WTC11 (cell line): ENCODE measurements around the gene PPP6R1. TPM values are rescaled to one million over a fixed set of nuclear protein-coding genes. Genes with fewer than 3 reads are reported as not detected.
A peak's percentile ranks its signal among the peaks of the same experiment; 100 is the strongest.

Experiments used
- ATAC-seq: fragments of 200-7000 bp; cut with Tn5 transposase; 2 replicates; pipeline ENCODE4 v1.10.0; 2021; ENCODE audit warnings: mild to moderate bottlenecking, moderate library complexity
- CTCF ChIA-PET: fragments of 300-600 bp; sonication (Branson Sonifier 250); formaldehyde crosslinking; loops from one replicate; lab custom pipeline; 2021; ENCODE audit warnings: antibody characterized with exemption; lab: Charles Lee
- POLR2A ChIA-PET: fragments of 350-600 bp; sonication (Branson Sonifier 250); formaldehyde crosslinking; loops from one replicate; lab custom pipeline; 2021; ENCODE audit warnings: antibody characterized with exemption; lab: Charles Lee
- DNase-seq: peaks from one replicate; pipeline ENCODE4 v3.0.0; 2021; ENCODE audit warnings: low spot score
- H3K27ac Mint-ChIP-seq: 2 replicates; pipeline ENCODE4 v1.8.0; 2021; ENCODE audit warnings: mixed read lengths
- H3K27me3 Mint-ChIP-seq: 2 replicates; pipeline ENCODE4 v1.8.0; 2021; ENCODE audit warnings: low read depth, mild to moderate bottlenecking, moderate library complexity, mixed read lengths
- H3K36me3 Mint-ChIP-seq: 2 replicates; pipeline ENCODE4 v1.8.0; 2021; ENCODE audit warnings: mixed read lengths
- H3K4me1 Mint-ChIP-seq: 2 replicates; pipeline ENCODE4 v1.8.0; 2022; ENCODE audit warnings: mixed read lengths
- H3K4me3 Mint-ChIP-seq: 2 replicates; pipeline ENCODE4 v1.8.0; 2021; ENCODE audit warnings: mild to moderate bottlenecking, moderate library complexity, mixed read lengths
- H3K9me3 Mint-ChIP-seq: 2 replicates; pipeline ENCODE4 v1.8.0; 2021; ENCODE audit warnings: mixed read lengths
- AFF4 ChIP-seq: sonication (generic); formaldehyde crosslinking; IDR thresholded peaks from 2 replicates; pipeline ENCODE4 v1.8.1; 2023; ENCODE audit warnings: mild to moderate bottlenecking, missing genetic modification reagents, borderline replicate concordance
- CBFB ChIP-seq: sonication (generic); formaldehyde crosslinking; IDR thresholded peaks from 2 replicates; pipeline ENCODE4 v1.8.1; 2022; ENCODE audit warnings: mild to moderate bottlenecking, low read depth, missing genetic modification reagents
- CREB1 ChIP-seq: sonication (generic); formaldehyde crosslinking; IDR thresholded peaks from 2 replicates; pipeline ENCODE4 v1.8.0; 2023; ENCODE audit warnings: mild to moderate bottlenecking, missing genetic modification reagents
- CREM ChIP-seq: sonication (generic); formaldehyde crosslinking; IDR thresholded peaks from 2 replicates; pipeline ENCODE4 v1.8.1; 2022; ENCODE audit warnings: mild to moderate bottlenecking, missing genetic modification reagents, moderate library complexity
- CTCF ChIP-seq: fragments of 200-600 bp; IDR thresholded peaks from 2 replicates; pipeline ENCODE4 v1.8.0; 2022; ENCODE audit warnings: antibody characterized with exemption
- E2F5 ChIP-seq: sonication (generic); formaldehyde crosslinking; IDR thresholded peaks from 2 replicates; pipeline ENCODE4 v1.8.1; 2022; ENCODE audit warnings: mild to moderate bottlenecking, moderate library complexity, missing genetic modification reagents
- ELF4 ChIP-seq: sonication (generic); formaldehyde crosslinking; IDR thresholded peaks from 2 replicates; pipeline ENCODE4 v1.8.1; 2022; ENCODE audit warnings: low read depth, mild to moderate bottlenecking, moderate library complexity, missing genetic modification reagents
- FOXJ3 ChIP-seq: sonication (generic); formaldehyde crosslinking; IDR thresholded peaks from 2 replicates; pipeline ENCODE4 v1.9.0; 2021; ENCODE audit warnings: missing genetic modification reagents, mild to moderate bottlenecking, borderline replicate concordance
- FOXK1 ChIP-seq: sonication (generic); formaldehyde crosslinking; IDR thresholded peaks from 2 replicates; pipeline ENCODE4 v1.8.0; 2022; ENCODE audit warnings: mild to moderate bottlenecking, moderate library complexity, missing genetic modification reagents
- KAT7 ChIP-seq: sonication (generic); formaldehyde crosslinking; IDR thresholded peaks from 2 replicates; pipeline ENCODE4 v1.8.1; 2023; ENCODE audit warnings: missing genetic modification reagents, mild to moderate bottlenecking, borderline replicate concordance
- MXD4 ChIP-seq: fragments of 250-450 bp; sonication (Bioruptor Pico); IDR thresholded peaks from 2 replicates; pipeline ENCODE4 v1.8.0; 2021; ENCODE audit warnings: mild to moderate bottlenecking, moderate library complexity, borderline replicate concordance
- NFYB ChIP-seq: sonication (generic); formaldehyde crosslinking; conservative IDR thresholded peaks from 2 replicates; pipeline ENCODE4 v1.8.0; 2022; ENCODE audit warnings: low read depth, missing genetic modification reagents
- NR1H2 ChIP-seq: sonication (generic); formaldehyde crosslinking; IDR thresholded peaks from 2 replicates; pipeline ENCODE4 v1.9.0; 2021; ENCODE audit warnings: mild to moderate bottlenecking, moderate library complexity, missing genetic modification reagents
- PRRX2 ChIP-seq: fragments of 250-450 bp; sonication (Bioruptor Pico); IDR thresholded peaks from 2 replicates; pipeline ENCODE4 v1.8.0; 2021; ENCODE audit warnings: mild to moderate bottlenecking
- RORB ChIP-seq: fragments of 250-450 bp; sonication (Bioruptor Pico); IDR thresholded peaks from 2 replicates; pipeline ENCODE4 v1.9.0; 2021; ENCODE audit warnings: mild to moderate bottlenecking
- ZBTB43 ChIP-seq: sonication (generic); formaldehyde crosslinking; IDR thresholded peaks from 2 replicates; pipeline ENCODE4 v1.8.1; 2023; ENCODE audit warnings: mild to moderate bottlenecking, missing genetic modification reagents
- ZNF396 ChIP-seq: fragments of 250-450 bp; sonication (Bioruptor Pico); IDR thresholded peaks from 2 replicates; pipeline ENCODE4 v1.8.0; 2021; ENCODE audit warnings: mild to moderate bottlenecking, moderate library complexity, borderline replicate concordance
- ZNF416 ChIP-seq: fragments of 250-450 bp; sonication (Bioruptor Pico); IDR thresholded peaks from 2 replicates; pipeline ENCODE4 v1.9.0; 2021; ENCODE audit warnings: mild to moderate bottlenecking, inconsistent platforms
- ZSCAN18 ChIP-seq: fragments of 250-450 bp; sonication (Bioruptor Pico); IDR thresholded peaks from 2 replicates; pipeline ENCODE4 v2.1.2; 2022; ENCODE audit warnings: mild to moderate bottlenecking, moderate library complexity
- total RNA-seq: library from RNA; stranded (reverse); gene quantifications from 3 replicates; pipeline ENCODE4 v1.2.3, GENCODE V29; 2021

PPP6R1 gene
- total RNA-seq, 1 experiment from 2014 or later: 91.8 TPM

GRCh38 chr19:55305491-55305890 is 46.7 kb upstream of the PPP6R1 start:
- peaks cover 43% of the 10 kb centered on the region for H3K36me3 Mint-ChIP-seq
- CTCF ChIA-PET: interaction anchor here (0.8 to 1.4 kb wide), 5 partner anchors 34 to 164 kb away, joined by 3 to 4 read pairs (median 3); partner anchors contain the start of genes KMT5C and TMEM238

GRCh38 chr19:55304980-55305379 is 46.2 kb upstream of the PPP6R1 start:
- ChIA-PET CTCF (interaction anchor here (1.4 kb wide), 1 partner anchor 34 kb away, joined by 3 read pairs; the partner anchor contains the start of gene KMT5C), POLR2A (interaction anchor here (0.6 kb wide), 1 partner anchor 841 kb away, joined by 6 read pairs; the partner anchor contains the start of gene LENG9)
- ATAC-seq (peak; percentile 64), DNase-seq (peak; percentile 71)
- Mint-ChIP-seq H3K9me3 (no peaks in the 10 kb centered on the region), H3K4me3 (no peak overlapping the region), H3K4me1 (peaks cover 18% of the 10 kb centered on the region), H3K27me3 (no peaks in the 10 kb centered on the region), H3K27ac (peak overlapping the region; percentile 65), H3K36me3 (peaks cover 42% of the 10 kb centered on the region)
- 0 out of 2 replicates have a peak, but pooled peaks have one; percentile 18 for TF ChIP-seq FOXK1
- no peak for TF ChIP-seq ZNF396 (CRISPR knock-in tag)

More at GRCh38 chr19:55305491-55305890, 46.7 kb upstream of the PPP6R1 start:
- DNase-seq (peak; percentile 75), ATAC-seq (peak; percentile 62)
- Mint-ChIP-seq H3K4me1 (peaks cover 18% of the 10 kb centered on the region), H3K9me3 (no peaks in the 10 kb centered on the region), H3K27me3 (no peaks in the 10 kb centered on the region), H3K4me3 (no peak overlapping the region), H3K27ac (peak overlapping the region; percentile 94)
- POLR2A ChIA-PET: interaction anchor here (1.6 kb wide), 1 partner anchor 43 kb away, joined by 7 read pairs; no protein-coding TSS in a partner anchor
- TF ChIP-seq KAT7 (0 out of 2 replicates have a peak, but pooled peaks have one; percentile 50), ZNF416 (CRISPR knock-in tag) (no peak)

- Mint-ChIP-seq H3K27ac (peak overlapping the region; percentile 65), H3K4me3 (no peak overlapping the region), H3K9me3 (no peaks in the 10 kb centered on the region), H3K4me1 (peaks cover 18% of the 10 kb centered on the region)
- POLR2A ChIA-PET: interaction anchor here (0.6 kb wide), 1 partner anchor 841 kb away, joined by 6 read pairs; the partner anchor contains the start of gene LENG9
- TF ChIP-seq ELF4 (CRISPR knock-in tag) (no peak), CBFB (CRISPR knock-in tag) (no peak), NR1H2 (CRISPR knock-in tag) (no peak), FOXJ3 (no peak), PRRX2 (CRISPR knock-in tag) (no peak), CTCF (no peak), RORB (CRISPR knock-in tag) (no peak)
- TF ChIP-seq, all 79 proteins: peak for 0
- peak; percentile 81 for DNase-seq
- CTCF ChIA-PET: interaction anchor here (1.4 kb wide), 1 partner anchor 35 kb away, joined by 3 read pairs; the partner anchor contains the start of gene KMT5C
- Mint-ChIP-seq H3K27me3 (no peaks in the 10 kb centered on the region), H3K36me3 (peaks cover 43% of the 10 kb centered on the region)
- ATAC-seq: peak; percentile 66
Measured at GRCh38 chr19:55304279-55304978, 45.6 kb upstream of the PPP6R1 start.

- ChIA-PET POLR2A (no interaction called here), CTCF (interaction anchor here (1.3 kb wide), 1 partner anchor 45 kb away, joined by 4 read pairs; no protein-coding TSS in a partner anchor)
- ATAC-seq (no peak), DNase-seq (no peak)
- Mint-ChIP-seq H3K9me3 (no peaks in the 10 kb centered on the region), H3K36me3 (peaks cover 39% of the 10 kb centered on the region), H3K27me3 (no peaks in the 10 kb centered on the region), H3K4me3 (no peak overlapping the region), H3K4me1 (peaks cover 22% of the 10 kb centered on the region), H3K27ac (no peak overlapping the region)
- TF ChIP-seq CREB1 (CRISPR knock-in tag): no peak
- TF ChIP-seq MXD4: no peak
- no peak for TF ChIP-seq E2F5
- TF ChIP-seq ZBTB43 (CRISPR knock-in tag): no peak
- no peak for TF ChIP-seq AFF4
- no peak for TF ChIP-seq ZSCAN18 (CRISPR knock-in tag)
- TF ChIP-seq NFYB (CRISPR knock-in tag): no peak
- TF ChIP-seq CREM: no peak
- no peak for TF ChIP-seq CBFB (CRISPR knock-in tag)
Measured at GRCh38 chr19:55303477-55303876, 44.7 kb upstream of the PPP6R1 start.
